Right lung (tissue), 5 donors: Measurements from ENCODE around the gene RASD1. TPM values are rescaled to one million over a fixed set of nuclear protein-coding genes. Genes with fewer than 3 reads are reported as not detected.
A peak's percentile ranks its signal among the peaks of the same experiment; 100 is the strongest.

Source experiments
- DNase-seq, 2 donors: peaks; one replicate each; pipeline ENCODE4 v3.0.0-alpha.2; 2013
- polyA plus RNA-seq, 5 donors: library from polyadenylated mRNA; unstranded; fragments of 120-200 nt; gene quantifications; one replicate each; pipeline versions ENCODE4 v1.2.1 to v1.2.3, GENCODE V29; 2013; ENCODE audit warnings: inconsistent platforms in 1 of 5, low replicate concordance in 1 of 5; ENCODE audit not compliant: insufficient read length in 5 of 5, insufficient read depth in 1 of 5

RASD1 gene
- polyA plus RNA-seq, 5 donors: 1.5 to 3.4 (median 1.8) TPM

DNA sequence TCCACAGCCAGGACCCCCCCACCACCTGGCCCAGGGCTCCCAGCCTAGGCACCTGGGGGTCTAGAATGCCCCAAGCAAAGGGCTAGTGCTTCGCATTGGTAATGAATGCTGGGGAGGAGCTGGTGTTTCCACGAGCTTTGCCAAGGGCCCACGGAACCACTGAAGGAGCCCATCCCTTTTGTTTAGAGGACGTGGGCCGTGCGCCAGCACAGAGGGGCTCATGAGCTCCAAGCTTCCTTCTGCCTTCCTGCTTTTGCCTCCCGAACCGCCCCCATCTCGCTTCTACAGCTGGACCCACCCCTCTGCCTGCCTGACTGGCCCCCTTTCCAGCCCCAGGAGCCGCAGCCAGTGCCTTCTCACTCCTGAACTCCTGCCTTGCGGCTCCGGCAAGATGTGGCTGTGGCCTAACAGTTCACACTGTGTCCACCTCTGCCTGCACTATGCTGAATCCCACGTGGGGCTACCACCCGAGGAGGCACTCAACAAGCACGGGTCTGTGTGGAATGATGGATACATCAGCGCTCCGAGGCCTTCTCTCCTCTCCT, 31.8 kb upstream of the RASD1 start:
- peak in 1 of 2 donors; percentile 16 for DNase-seq

DNA sequence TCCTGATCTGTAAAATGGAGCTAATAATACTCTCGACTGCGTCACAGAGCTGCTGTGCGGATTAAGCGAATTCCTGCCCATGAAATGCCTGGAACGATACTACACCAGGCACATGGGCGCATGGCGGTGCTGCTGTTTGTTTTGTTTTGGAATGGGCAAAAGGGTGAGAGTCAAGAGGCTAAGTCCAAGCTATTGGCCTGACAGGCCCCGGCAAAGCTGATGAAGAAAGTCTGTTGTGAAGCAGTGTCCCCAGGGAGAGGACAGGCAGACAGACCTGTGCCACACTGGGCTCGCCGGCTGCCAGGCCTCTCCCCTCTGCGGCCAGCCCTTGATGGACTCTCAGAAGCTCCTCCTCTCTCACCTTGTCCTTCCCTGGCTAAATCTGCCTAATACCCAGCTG, 31.3 kb upstream of the RASD1 start:
- no peak for DNase-seq

DNA sequence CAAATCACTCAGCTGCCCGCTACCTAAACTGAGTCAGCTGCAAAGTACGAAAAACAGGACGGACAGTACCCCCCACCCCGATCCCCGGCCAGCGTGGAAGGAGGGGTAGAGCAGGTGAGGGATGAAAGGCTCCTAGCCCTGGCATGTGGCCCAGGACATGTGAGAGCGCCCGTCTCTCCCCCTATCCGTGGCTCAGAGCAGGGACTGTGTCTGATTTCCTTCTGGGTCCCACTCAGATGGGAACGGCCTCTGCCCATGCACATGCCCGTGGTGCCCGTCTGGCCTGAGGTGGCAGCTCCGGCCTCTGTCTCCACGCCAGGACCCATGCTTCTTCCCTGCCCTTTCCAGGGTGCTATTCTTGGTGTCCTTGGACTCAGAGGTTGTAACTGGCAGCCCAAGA, 30.2 kb upstream of the RASD1 start:
- DNase-seq: no peak

- DNase-seq: no peak
These were observed 29.8 kb upstream of the RASD1 start for GRCh38 chr17:17525956-17526355.

DNA sequence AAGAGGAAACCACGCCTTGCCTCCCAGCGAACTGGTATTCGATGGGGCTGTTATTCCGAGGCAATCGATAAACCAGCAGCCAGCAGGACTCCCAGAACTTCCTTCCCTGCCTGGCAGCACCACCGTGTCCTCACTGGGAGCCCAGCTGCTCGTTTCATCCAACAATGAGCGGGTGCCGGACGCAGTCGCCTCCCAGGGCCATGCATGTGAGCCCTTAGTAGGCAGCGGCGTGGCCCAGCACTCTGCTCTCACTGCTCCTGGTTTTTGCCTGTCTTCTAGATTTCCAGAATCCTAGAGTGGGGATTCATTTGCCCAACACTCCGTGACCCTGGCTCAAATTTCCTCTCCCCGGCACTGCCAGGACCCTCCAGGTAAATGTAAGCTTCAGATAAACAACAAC, 29.1 kb upstream of the RASD1 start:
- no peak for DNase-seq

- DNase-seq: no peak
These were observed 27.7 kb upstream of the RASD1 start for GRCh38 chr17:17523731-17524490.

DNA sequence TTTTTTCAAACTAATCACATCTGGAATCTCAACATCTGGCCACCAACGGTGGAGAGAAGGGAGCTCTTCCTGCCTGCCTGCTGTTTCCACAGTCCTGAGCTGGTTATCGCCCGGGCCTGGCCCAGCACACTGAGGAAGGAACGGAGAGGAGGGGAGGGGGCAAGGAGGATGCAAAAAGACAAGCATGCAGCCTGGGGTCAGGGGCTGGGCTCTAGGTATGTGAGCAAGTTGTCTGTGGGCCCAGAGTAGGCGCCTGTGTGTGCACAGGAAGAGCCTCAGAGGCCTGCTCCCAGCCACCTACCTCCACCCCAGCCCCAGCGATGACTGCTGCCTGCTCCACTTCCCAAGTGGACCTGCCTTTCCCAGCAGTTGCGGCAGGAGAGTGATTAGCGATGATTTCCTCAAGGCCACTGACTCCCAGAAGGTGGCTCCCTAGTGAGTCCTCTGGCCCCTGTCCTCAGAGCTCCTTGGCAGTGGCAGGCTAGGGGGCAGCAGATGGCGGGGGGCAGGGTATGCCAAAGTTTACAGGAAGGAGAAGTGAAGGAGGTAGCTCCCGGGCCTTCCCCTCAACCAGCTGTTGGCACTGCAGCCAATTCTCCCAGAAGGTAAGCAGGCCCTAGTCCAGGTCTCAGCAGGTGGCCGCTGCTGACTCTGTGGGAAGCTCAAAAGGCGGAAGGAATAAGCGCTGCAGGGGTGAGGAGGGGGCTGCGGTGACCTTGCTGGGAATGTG, 27.0 kb upstream of the RASD1 start:
- no peak for DNase-seq

DNA sequence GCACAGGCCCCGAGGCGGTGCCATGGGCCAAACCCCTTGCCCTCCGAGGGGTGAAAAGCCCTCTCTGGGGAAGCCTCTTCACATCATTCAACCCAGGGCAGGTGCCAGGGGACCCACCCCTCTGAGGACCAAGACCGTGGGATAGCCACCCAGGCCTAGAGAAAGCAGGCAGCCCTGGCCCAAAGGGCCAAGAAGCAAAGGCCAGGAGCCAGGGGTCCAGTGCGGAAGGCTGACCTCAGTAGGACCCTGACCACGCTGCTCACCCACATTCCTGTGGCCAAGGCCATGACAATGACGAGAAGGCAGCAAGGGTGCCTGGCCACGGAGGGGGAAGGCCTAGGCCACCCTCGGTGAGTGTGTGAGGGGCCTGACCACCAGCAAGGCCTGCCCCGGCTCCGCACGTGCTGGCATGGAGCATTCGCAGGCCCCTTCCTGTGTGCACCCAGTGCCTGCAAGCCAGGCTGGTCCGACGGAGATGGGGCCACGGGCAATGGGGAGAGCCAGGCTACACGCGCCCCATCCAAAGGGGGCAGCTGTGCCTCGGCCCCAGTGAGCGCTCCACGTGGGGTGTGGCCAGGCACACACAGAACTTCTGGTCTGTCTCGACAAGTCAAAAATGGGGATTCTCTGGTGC, 24.5 kb upstream of the RASD1 start:
- DNase-seq: no peak

DNA sequence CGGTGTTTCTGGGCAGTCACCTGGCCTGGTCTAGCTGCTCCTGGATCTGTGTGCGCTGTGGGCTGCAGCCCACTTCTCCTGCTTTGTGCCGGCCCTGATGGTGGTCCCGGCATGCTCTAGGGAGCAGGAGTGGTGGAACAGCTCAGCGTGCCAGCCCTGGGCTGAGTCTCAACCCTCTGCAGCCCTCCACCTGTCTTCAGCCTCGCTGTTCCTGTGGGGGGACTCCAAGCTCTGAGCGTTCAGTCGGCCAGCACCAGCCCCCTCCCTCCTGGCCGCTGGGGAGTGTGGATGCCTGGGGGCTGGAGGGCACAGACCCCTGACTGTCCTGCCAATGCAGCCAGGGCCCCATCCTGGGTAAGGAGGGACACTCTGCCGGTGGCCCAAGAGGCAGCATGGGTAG, 23.7 kb upstream of the RASD1 start:
- DNase-seq: no peak

- no peak for DNase-seq
These were observed 22.8 kb upstream of the RASD1 start for GRCh38 chr17:17518951-17519350.

- DNase-seq: no peak
These were observed 21.8 kb upstream of the RASD1 start for GRCh38 chr17:17518014-17518413.

DNA sequence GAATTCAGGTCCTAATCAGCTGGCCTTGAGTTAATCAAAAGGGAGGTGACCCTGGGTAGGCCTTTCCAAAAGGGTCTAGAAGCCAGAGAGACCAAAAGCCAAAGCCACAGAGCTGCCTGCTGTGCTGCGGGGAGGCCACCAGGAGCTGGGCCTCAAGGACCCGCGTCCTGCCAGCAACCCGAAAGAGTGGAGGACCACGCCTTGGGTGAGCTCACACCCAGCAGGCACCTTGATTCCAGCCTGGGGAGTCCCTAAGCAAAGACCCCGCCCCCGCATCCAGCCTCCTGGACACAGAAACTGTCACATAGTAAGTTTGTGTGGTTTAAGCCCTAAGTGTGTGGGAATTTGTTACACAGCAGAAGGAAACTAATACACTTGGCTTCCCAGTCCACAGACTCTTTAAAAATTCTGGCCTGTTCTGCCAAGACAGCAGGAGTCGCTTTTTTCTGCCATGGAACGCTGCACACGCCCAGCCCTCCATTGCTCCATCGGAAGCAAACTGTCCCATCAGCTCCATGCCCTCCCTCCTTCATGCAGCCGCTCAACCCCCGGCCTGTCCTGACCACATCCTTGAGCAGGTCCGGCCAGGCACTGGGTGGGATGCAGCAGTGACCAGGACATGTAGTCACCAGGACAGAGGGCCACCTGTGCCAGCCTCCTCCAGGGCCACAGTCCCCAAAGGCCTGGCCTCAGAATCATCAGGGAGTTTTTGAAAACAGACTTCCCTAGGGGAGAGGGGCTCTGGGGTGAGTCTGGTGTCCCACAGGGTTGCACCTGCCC, 20.9 kb upstream of the RASD1 start:
- DNase-seq: no peak

- DNase-seq: no peak
These were observed 20.0 kb upstream of the RASD1 start for GRCh38 chr17:17515934-17516930.

- DNase-seq: no peak
These were observed 19.1 kb upstream of the RASD1 start for GRCh38 chr17:17514993-17515933.

DNA sequence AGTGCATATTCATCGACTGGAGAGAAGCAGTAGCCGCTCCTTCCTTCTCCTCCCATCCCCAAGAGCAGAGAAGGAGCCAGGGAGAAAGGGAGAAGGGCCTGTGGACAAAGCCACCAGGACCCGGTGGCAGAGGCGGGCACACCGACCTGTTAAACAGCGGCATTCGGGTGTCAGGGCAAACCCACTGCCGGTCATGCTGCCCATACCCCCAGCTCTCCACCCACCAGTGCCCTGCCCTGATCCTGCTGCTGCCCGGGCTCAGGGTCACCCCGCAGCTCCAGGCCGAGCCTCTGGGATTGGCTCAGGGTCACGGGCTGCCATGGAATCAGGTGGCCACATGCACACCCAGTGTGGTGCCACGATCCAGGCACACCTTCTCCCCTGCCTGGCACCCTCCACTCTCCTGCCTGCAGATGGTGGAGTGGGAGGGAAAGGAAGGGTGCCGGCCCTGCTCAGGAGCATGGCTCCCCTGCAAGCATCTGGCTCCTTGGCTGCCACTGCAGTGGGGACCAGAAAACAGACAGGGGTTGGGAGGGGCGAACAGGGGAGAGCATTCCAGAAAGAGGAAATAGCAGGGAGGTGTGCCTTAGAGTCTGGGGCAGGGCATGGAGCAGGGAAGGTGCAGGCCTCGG, 18.3 kb upstream of the RASD1 start:
- no peak for DNase-seq

DNA sequence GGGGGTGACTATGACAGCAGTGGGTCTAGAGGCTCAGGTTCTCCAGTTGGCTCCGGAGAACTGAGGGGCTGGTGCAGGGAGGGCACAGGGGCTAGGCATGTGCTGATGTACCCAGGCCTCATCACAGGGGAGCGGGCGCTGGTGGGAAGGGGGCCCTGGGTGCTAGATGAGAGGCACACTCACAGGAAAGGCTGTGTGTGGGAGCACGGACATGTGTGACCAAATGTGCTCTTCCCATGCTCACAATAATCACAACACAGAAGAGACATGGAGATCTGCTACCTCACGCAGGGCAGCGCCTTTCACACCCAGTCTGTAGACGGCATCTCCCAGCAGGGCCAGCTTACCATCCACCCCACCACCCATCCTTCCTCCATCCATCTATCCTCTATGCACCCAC, 17.4 kb upstream of the RASD1 start:
- DNase-seq: no peak

DNA sequence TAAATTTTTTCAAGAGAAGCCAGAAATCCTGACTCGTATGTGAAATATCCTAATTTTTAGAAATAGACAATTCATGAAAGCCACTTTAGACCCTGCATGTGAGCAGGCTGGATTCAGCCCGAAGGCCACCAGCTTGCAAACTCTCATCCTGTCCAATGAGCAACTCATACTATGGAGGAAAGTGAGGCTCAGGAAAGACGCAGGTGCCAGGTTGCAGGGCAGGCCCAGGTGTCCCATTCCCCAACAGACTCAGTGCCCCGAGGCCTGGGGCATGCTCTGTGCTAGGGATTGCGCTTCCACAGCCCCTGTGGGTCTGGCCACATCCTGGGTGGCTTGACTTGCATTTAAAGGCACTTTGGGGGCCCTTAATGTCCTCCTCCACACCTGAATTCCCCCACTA, 16.7 kb upstream of the RASD1 start:
- DNase-seq: no peak

- no peak for DNase-seq
These were observed 16.0 kb upstream of the RASD1 start for GRCh38 chr17:17511881-17512858.
